CD4-positive, alpha-beta T cell treated with Interleukin-17A for 4 hours (primary cell): ENCODE results near the gene SPATC1L.
"Not testable (repeated sequence)": the region's sequence is repeated elsewhere in the genome, so short reads cannot be mapped to it uniquely, and the experiment has no call there.

Experiments used
- DNase-seq: peaks from one replicate; pipeline ENCODE4 v3.0.0-alpha.2; 2020; ENCODE audit warnings: mixed read lengths

The SPATC1L gene

GRCh38 chr21:46183910-46184624, at the start of gene SPATC1L:
TSS of gene SPATC1L (minus strand) at chr21:46184459. CDS start at chr21:46182816, 1,643 bp downstream.
- DNase-seq, result peak; percentile 51

- DNase-seq, result no peak
These were observed 45.6 kb upstream of the SPATC1L start for GRCh38 chr21:46229923-46230260.

DNA sequence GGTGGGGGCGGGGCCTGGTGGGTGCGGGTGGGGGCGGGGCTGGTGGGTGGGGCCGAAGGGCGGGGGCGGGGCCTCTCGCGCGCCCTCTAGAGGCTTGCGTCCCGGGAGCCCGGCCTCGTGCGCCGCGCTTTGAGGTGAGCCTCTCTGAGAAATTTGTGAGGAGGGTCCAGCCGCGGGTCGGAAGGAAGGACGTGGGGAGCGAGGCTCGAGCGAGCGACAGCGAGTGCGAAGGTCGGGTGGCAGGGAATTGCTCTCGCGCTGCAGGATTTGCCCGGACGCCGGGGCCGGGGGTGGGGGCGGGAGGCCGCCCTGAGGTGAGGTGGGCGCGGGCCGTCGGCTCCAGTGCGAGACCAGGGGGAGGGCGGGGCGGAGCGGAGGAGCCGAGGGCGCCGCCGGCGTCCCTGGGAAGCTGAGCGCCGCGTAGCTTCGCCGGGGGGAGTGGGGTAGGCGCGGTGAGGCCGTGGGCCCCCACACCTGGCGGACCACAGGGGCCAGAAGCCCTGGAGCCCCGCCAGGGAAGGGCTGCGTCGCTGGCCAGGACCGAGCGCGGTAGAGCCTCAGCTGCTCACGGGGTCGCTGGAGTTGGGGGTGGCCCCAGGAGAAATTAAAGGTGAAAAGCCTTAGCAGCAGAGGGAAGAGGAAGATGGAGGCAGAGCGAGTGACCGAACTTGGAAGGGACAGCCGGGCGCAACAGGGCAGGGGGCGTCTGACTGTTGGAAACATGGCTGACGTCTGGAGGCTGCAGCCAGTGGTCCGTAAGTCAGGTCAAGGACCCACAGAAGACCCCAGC, 45.1 kb upstream of the SPATC1L start:
- no peak for DNase-seq

DNA sequence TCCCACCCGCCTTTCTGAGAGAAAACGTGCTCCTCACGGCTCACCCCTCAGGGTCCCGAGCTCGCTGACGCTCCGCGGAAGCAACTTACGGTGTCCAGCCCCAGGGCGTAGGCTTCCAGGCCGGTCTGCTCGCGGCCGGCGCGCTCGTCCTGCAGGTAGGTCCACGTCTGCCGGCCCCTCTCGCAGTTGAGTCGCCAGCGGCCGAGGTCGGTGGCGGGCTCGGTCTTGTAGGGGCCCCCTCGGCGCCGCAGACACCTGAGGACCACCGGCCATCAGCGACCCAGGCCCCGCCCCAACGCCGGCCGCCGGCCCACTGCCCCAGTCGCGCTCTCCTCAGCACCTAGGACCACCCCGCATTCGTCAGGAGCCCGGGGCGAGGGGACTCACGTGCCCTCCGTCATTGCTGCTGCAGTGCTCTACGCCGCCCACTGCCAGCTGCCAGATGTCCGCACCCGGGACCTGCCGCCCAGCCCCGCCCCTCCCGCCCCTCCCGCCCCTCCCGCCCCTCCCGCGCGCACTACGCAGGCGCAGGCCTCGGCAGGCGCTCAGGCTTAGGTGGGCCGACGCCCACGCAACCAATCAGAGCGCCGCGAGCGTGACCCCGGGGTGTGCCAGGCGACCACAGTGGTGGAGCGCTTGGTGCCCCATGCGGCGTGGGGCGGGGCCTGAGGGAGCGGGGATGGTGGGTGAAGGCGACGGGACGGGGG, 44.2 kb upstream of the SPATC1L start, which contains the start of gene LSS:
Gene LSS, minus strand, starts transcription at position 430 of the 707 bp plus-strand sequence. Its CDS starts 29 bp downstream, at position 401.
- DNase-seq, result peak; percentile 99

DNA sequence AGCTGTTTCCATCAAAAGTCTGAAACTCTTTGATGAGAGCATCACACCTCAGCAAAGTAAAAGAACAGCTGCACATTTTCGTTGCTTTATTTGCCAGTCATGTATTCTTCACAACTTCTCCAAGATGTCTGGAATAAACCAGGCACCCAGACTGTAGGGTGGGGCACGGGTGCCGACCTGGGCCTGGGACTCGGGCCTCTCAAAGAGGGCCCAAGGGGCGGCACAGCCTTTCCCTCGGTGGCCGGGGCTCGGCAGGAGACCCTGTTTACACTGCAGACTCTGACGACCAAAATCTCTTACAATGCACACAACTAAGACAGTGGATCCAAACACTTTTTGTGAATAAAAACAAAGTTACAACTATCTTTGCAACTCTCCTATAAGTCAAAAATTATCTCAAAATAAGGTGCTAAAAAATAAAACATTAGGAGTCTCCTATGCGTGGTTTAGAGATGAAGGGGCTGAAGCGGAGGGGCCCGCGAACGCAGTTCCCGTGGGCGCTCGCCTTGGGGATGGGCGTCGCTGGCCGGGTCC, 43.6 kb upstream of the SPATC1L start:
- no peak for DNase-seq

GRCh38 chr21:46226920-46227599, 42.8 kb upstream of the SPATC1L start:
- DNase-seq, result no peak

GRCh38 chr21:46226146-46226545, 41.9 kb upstream of the SPATC1L start:
- DNase-seq, result no peak

GRCh38 chr21:46223661-46224060, 39.4 kb upstream of the SPATC1L start:
- DNase-seq, result not testable (repeated sequence)

DNA sequence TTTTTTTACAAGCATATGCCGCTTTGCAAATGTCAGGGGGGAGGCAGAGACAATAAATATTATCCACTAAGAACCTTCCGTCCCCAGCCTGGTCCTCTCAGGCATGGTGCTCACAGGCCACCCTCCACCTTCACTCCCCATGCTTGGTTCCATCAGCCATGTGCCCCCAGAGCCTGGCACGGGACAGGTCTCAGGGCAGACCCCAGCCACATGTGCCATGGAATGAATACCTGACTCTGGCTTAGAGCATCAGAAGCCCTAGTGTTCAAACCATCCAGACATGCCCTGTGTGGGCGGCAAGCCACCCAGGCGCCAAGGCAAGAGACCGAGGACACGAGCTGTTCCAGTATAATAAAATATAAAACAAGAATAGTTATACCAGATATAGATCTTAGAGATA, 39.0 kb upstream of the SPATC1L start:
- no peak for DNase-seq

GRCh38 chr21:46222436-46223116, 38.3 kb upstream of the SPATC1L start:
- DNase-seq, result no peak

GRCh38 chr21:46221664-46222435, 37.6 kb upstream of the SPATC1L start:
- no peak for DNase-seq

DNA sequence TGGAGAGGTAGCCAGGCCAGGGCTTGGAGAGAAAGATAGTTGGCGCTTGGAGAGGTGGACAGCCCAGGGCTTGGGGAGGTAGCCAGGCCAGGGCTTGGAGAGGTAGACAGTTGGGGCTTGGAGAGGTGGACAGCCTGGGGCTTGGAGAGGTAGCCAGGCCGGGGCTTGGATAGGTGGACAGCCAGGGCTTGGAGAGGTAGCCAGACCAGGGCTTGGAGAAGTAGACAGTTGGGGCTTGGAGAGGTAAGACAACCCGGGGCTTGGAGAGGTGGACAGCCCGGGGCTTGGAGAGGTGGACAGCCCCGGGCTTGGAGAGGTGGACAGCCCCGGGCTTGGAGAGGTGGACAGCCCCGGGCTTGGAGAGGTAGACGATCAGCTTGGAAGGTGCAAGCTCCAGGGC, 36.6 kb upstream of the SPATC1L start:
- no peak for DNase-seq

DNA sequence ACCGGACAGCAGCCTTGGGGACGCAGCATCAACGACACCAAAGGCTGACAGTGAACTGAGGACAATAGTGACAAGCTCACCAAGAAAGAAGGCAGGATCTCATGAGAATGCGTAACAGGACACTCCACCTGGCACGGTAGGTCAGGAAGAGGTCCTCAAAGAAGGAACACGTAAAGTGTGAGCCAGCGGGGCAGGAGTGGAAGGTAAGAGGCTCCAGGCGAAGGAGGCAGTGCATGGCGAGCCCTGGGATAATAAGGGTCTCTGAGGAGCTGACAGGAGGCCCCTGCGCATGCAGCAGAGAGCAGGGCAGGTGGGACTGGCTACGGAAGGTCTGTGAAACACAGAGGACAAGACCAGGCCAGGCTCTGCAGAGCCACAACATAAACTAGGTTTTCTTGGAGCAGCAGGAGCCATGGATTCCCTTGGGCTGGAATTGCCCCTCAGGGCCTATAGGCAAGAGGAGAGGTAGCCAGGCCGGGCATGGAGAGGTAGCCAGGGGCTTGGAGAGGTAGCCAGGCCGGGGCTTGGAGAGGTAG, 36.1 kb upstream of the SPATC1L start:
- DNase-seq, result no peak

DNA sequence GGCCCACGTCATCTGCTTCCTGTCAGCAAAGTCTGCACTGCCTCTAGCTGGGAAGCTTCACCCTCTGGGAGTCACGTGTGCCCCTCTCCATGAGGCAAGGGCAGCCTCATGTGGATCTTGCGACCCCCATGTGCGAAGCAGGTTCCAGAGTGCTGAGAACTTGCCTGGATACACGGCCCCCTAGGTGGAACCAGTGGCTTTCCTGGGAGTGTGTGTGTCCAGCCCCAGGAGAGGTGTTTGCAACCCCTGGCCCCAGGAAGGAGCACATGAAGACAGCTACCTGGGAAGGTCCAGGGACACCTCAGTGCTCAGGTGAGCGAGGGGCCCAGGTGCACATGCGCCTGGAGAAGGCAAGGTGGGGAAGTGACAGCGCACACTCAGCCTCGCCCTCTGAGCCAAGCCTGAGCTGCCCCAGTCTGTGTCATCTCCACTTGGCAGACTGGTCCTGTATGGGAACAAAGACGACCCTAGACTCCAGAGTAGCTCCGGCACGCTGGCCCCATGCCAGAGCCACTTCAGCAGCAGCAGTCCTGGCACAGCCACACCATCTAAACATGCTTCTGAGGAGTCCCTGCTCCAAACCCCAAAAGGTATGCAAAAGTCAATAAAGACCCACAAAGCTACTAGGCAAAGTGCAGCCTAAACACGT, 35.5 kb upstream of the SPATC1L start:
- DNase-seq, result no peak

DNA sequence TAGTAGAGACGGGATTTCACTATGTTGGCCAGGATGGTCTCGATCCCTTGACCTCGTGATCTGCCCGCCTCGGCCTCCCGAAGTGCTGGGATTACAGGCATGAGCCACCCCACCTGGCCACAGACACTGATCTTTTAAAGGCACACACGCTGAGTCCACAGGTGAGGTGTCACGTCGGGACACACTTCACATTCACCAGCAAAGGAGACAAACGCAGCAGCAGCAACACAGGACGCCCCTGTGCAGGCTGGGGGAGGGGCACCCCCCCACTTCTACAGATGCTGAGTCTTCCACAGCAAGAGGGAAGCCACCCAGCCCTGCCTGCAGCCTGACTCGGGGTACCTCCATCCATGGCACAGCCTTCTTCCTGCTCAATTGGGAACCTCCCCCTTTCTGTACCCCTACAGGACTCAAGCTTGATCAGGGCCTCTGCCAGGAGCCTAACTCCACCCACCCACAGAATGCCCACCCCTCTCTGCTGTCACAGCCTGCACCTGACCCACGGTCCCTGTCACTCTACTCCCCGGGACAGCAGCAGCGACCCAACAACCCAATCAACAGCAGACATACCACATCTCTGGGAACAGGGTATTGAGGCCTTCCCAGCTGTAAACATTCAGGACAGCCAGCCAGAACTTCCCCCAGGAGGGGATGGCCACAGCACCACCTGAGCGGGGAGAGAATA, 34.8 kb upstream of the SPATC1L start:
- no peak for DNase-seq

- DNase-seq, result no peak
These were observed 33.4 kb upstream of the SPATC1L start for GRCh38 chr21:46217511-46218196.

GRCh38 chr21:46216132-46216747, 32.0 kb upstream of the SPATC1L start:
- DNase-seq, result no peak

DNA sequence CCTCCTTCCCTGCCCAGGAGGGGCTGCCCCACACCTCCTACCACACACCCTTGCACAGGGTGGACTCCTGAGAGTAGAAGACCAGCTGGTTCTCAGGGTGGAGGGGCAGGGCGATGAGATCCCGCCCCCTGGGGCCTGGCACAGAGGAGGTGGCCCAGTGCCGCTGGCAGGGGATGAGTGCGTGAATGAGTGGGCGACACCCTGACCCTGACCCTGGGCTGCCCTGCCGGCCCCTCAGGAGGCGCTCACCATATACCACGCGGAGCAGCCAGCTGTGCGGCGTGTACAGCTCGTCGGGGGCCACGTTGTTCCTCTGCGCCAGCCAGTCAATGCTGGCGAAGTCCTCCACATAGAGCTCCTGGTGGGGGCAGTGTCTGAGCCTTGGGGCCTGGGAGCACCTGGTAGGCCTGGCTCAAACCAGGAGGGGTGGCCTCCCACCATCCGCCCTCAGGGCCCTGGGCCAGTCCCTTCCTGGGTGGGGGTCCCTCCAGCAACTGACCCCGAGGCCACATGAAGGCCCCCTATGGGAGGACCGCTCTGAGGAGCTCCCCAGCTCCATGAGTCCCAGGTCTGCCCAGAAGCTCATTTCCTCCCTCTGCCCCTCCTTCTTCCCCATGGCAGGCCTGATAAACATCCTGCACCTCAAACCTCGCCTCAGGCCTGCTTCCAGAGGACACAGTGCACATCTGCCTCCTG, 31.3 kb upstream of the SPATC1L start:
- no peak for DNase-seq
